ENCODE measurements around the gene PKLR. TPM values are rescaled to one million over a fixed set of nuclear protein-coding genes. Genes with fewer than 3 reads are reported as not detected.
A peak's percentile ranks its signal among the peaks of the same experiment; 100 is the strongest.

Gene PKLR
- total RNA-seq, 1 experiment from 2014 or later: not detected

DNA sequence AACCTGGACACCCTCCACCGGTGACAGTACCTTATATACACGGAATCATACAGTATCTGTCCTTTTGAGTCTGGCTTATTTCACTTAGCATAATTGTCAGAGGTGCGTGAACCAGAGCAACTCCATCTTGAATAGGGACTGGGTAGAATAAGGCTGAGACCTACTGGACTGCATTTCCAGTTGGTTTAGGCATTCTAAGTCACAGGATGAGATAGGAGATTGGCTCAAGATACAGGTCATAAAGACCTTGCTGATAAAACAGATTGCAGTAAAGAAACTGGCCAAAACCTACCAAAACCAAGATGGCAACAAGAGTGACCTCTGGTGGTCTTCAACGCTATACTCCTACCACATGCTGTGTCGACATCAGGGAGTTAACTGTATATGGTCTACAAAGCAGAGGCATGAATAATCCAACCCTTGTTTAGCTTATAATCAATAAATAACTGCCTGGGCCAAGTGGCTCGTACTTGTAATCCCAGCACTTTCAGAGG, 6.1 kb upstream of the PKLR start:
- no peak overlapping the region for H3K27ac ChIP-seq (ENCODE audit: insufficient read length, low read depth, low read length)
- H2BK20ac ChIP-seq (ENCODE audit: low read depth, low read length, poor library complexity, severe bottlenecking): no peak overlapping the region
- no peak overlapping the region for H4K8ac ChIP-seq (replicated peaks; ENCODE audit: insufficient read length, low read depth, low read length)
- H3K23me2 ChIP-seq (ENCODE audit: insufficient read length, low read depth, low read length, poor library complexity, severe bottlenecking): peaks cover 10% of the 10 kb centered on the region
- H4K5ac ChIP-seq (ENCODE audit: insufficient read length, low read depth, low read length): no peak overlapping the region
- no peaks in the 10 kb centered on the region for H3K9me3 Mint-ChIP-seq
- H3K79me2 ChIP-seq (ENCODE audit: insufficient read depth, low read length): peaks cover 9% of the 10 kb centered on the region; the same call in 1 of the 2 replicates
- peaks cover 3% of the 10 kb centered on the region; the same call in 1 of the 2 replicates for H3K4me1 ChIP-seq (ENCODE audit: insufficient read depth, low read length)
- H2BK120ac ChIP-seq (ENCODE audit: low read depth, low read length, poor library complexity, severe bottlenecking): no peak overlapping the region
- H3K36me3 Mint-ChIP-seq (ENCODE audit: insufficient read depth in 1 of 3, low read depth in 3 of 3): peaks cover 20 to 24% (median 22%) of the 10 kb centered on the region in 3 experiments; a peak in 6 of 7 replicates
- H3K4ac ChIP-seq (ENCODE audit: low read depth, low read length): no peak overlapping the region
- H3K56ac ChIP-seq (ENCODE audit: insufficient read length, low read depth, low read length): no peak overlapping the region
- H3K4me1 Mint-ChIP-seq: peaks cover 13 to 24% of the 10 kb centered on the region in 2 experiments
- H3K4me2 ChIP-seq (ENCODE audit: insufficient read depth, insufficient read length, low read length): no peak overlapping the region
- H3K9me3 ChIP-seq (ENCODE audit: control insufficient read depth, low read depth, low read length): no peaks in the 10 kb centered on the region
- no CpG with 5 or more reads among the region's 6 CpGs for WGBS (ENCODE audit: extremely low coverage, insufficient read length, low lambda C conversion rate)
- no peak overlapping the region for H3K14ac ChIP-seq (ENCODE audit: insufficient read depth, low read length)
- H3T11ph ChIP-seq (ENCODE audit: low read length): no peak overlapping the region
- H3K27me3 ChIP-seq (ENCODE audit: insufficient read depth, low read length): no peaks in the 10 kb centered on the region
- H2BK12ac ChIP-seq (ENCODE audit: insufficient read length, low read depth, low read length): no peak overlapping the region
- no peak overlapping the region for H4K91ac ChIP-seq (ENCODE audit: insufficient read length, low read depth, low read length)
- peak; percentile 61 for DNase-seq
- no peaks in the 10 kb centered on the region for H4K20me1 ChIP-seq (ENCODE audit: control insufficient read depth, insufficient read depth, insufficient read length)
- peak overlapping the region in 2 of 3 experiments; percentile 12 to 99; a peak in 5 of 7 replicates for H3K27ac Mint-ChIP-seq
- no peak overlapping the region for H2AK5ac ChIP-seq (ENCODE audit: insufficient read length, low read length)
- H3K79me1 ChIP-seq (ENCODE audit: insufficient read depth, low read depth, low read length, poor library complexity, severe bottlenecking): peaks cover 5% of the 10 kb centered on the region
- H3K27me3 Mint-ChIP-seq (ENCODE audit: low read depth): no peaks in the 10 kb centered on the region
- TF ChIP-seq, protein P1, sequence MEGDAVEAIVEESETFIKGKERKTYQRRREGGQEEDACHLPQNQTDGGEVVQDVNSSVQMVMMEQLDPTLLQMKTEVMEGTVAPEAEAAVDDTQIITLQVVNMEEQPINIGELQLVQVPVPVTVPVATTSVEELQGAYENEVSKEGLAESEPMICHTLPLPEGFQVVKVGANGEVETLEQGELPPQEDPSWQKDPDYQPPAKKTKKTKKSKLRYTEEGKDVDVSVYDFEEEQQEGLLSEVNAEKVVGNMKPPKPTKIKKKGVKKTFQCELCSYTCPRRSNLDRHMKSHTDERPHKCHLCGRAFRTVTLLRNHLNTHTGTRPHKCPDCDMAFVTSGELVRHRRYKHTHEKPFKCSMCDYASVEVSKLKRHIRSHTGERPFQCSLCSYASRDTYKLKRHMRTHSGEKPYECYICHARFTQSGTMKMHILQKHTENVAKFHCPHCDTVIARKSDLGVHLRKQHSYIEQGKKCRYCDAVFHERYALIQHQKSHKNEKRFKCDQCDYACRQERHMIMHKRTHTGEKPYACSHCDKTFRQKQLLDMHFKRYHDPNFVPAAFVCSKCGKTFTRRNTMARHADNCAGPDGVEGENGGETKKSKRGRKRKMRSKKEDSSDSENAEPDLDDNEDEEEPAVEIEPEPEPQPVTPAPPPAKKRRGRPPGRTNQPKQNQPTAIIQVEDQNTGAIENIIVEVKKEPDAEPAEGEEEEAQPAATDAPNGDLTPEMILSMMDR (conservative IDR thresholded peaks at IDR 0.05): peak; percentile 76
- H3K4me3 Mint-ChIP-seq: peak overlapping the region; percentile 95 to 98; a peak in 3 of 5 replicates
- no peak overlapping the region for H3K23ac ChIP-seq (ENCODE audit: insufficient read length, low read depth, low read length)
- H2BK15ac ChIP-seq (ENCODE audit: low read depth, low read length): no peak overlapping the region
- H2BK5ac ChIP-seq (ENCODE audit: insufficient read length, low read length): no peak overlapping the region
- H2AFZ ChIP-seq (ENCODE audit: low read length): no peak overlapping the region
- H3K9ac ChIP-seq (ENCODE audit: extremely low read depth, insufficient read length, low read length): no peak overlapping the region
- no peak overlapping the region for H3K18ac ChIP-seq (ENCODE audit: insufficient read length, low read depth, low read length)
